ENCODE results near the gene RSRC1. TPM values are rescaled to one million over a fixed set of nuclear protein-coding genes. Genes with fewer than 3 reads are reported as not detected.

RSRC1 gene
- polyA plus RNA-seq, 1 experiment = 2.7 TPM

DNA sequence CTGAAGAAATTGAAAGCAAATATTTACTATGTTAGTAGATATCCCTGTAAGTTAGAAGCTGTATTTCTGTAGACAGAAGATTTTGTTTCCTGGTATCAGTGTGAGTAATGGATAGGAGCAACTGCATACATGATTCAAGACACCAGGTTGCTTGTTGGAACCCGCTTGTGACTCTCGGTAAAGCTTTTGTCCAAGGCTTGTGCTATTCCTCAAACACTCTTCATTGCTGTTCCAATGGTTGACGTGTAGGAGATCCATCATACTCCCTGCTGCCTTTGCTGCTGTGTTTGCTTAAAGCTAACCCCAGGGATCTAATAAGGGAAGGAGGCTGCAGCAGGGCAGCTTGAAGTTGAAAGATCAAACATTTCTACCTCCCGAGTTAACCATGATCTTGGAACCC, 160.1 kb downstream of the RSRC1 start:
- POLR2A ChIA-PET = interaction anchor here (0.5 kb wide), 1 partner anchor 144 kb away, joined by 3 read pairs; no protein-coding TSS in a partner anchor
- Histone ChIP-seq H3K4me3 (ENCODE audit: low read depth, low read length) (no peak overlapping the region), H3K36me3 (ENCODE audit: control insufficient read depth, insufficient read depth, low read length) (no peaks in the 10 kb centered on the region), H3K27me3 (ENCODE audit: control insufficient read depth, insufficient read depth, low read length) (no peaks in the 10 kb centered on the region)
- CTCF ChIA-PET = no interaction called here
- no peak for DNase-seq (ENCODE audit: low read depth)
- TF ChIP-seq, protein P1, sequence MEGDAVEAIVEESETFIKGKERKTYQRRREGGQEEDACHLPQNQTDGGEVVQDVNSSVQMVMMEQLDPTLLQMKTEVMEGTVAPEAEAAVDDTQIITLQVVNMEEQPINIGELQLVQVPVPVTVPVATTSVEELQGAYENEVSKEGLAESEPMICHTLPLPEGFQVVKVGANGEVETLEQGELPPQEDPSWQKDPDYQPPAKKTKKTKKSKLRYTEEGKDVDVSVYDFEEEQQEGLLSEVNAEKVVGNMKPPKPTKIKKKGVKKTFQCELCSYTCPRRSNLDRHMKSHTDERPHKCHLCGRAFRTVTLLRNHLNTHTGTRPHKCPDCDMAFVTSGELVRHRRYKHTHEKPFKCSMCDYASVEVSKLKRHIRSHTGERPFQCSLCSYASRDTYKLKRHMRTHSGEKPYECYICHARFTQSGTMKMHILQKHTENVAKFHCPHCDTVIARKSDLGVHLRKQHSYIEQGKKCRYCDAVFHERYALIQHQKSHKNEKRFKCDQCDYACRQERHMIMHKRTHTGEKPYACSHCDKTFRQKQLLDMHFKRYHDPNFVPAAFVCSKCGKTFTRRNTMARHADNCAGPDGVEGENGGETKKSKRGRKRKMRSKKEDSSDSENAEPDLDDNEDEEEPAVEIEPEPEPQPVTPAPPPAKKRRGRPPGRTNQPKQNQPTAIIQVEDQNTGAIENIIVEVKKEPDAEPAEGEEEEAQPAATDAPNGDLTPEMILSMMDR (IDR thresholded peaks at IDR 0.05; ENCODE audit: insufficient read depth, low read depth, low read length) = no peak

DNA sequence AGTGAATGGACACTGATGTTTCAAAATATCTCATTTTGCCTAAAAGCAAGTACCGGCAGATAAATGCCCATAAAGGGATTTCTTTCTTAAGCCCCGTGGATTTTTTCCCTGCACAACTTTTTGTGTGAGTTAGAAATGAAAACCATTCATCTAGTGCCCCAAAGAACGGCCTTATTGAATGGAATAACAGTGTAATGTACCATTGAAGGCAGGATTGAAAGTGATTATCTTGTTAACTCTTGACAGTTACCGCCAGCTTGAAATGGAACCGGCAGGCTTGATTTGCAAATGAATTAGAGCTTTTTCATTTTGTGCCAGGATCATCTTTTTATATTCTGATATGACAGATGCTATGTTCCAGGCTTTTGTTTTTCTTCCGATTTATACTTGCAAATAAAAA, 162.2 kb downstream of the RSRC1 start:
- DNase-seq (ENCODE audit: low read depth) = no peak
- Histone ChIP-seq H3K27me3 (ENCODE audit: control insufficient read depth, insufficient read depth, low read length) (no peaks in the 10 kb centered on the region), H3K36me3 (ENCODE audit: control insufficient read depth, insufficient read depth, low read length) (no peaks in the 10 kb centered on the region), H3K4me3 (ENCODE audit: low read depth, low read length) (no peak overlapping the region)
- TF ChIP-seq, protein P1 (IDR thresholded peaks at IDR 0.05; ENCODE audit: insufficient read depth, low read depth, low read length) = no peak
- ChIA-PET CTCF (interaction anchor here (0.5 kb wide), 1 partner anchor 114 kb away, joined by 3 read pairs; no protein-coding TSS in a partner anchor), POLR2A (no interaction called here)

DNA sequence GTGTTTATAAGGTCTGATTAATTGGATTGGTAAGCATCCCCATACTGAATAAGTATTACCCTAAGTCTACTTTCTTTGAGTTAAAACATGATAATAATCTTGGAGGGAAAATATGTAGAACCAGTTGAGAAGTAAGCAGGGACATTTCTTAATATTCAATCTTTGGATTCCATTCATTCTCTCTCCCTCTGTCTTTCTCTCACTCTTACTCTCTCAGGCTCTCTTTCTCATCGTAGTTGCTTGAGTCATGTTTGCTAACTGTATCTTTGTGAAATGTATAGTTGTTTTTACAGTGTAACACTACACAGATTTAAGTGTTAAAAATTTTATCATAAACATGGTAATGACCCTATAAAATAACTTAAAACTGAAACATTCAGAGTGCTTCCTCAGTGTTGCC, 163.8 kb downstream of the RSRC1 start:
- TF ChIP-seq, protein P1 (IDR thresholded peaks at IDR 0.05; ENCODE audit: insufficient read depth, low read depth, low read length) = no peak
- CTCF ChIA-PET = no interaction called here
- no peak overlapping the region for H3K4me3 ChIP-seq (ENCODE audit: low read depth, low read length)
- DNase-seq (ENCODE audit: low read depth) = no peak
- POLR2A ChIA-PET = no interaction called here
- H3K36me3 ChIP-seq (ENCODE audit: control insufficient read depth, insufficient read depth, low read length) = no peaks in the 10 kb centered on the region
- H3K27me3 ChIP-seq (ENCODE audit: control insufficient read depth, insufficient read depth, low read length) = no peaks in the 10 kb centered on the region

- no peak for DNase-seq (ENCODE audit: low read depth)
- ChIA-PET POLR2A (no interaction called here), CTCF (interaction anchor here (0.7 kb wide), 1 partner anchor 9 kb away, joined by 3 read pairs; no protein-coding TSS in a partner anchor)
- no peaks in the 10 kb centered on the region for H3K27me3 ChIP-seq (ENCODE audit: control insufficient read depth, insufficient read depth, low read length)
- TF ChIP-seq, protein P1 (IDR thresholded peaks at IDR 0.05; ENCODE audit: insufficient read depth, low read depth, low read length) = no peak
- no peak overlapping the region for H3K4me3 ChIP-seq (ENCODE audit: low read depth, low read length)
- no peaks in the 10 kb centered on the region for H3K36me3 ChIP-seq (ENCODE audit: control insufficient read depth, insufficient read depth, low read length)
These were observed 168.3 kb downstream of the RSRC1 start for GRCh38 chr3:158278187-158278586.

GRCh38 chr3:158279609-158280008, 169.7 kb downstream of the RSRC1 start:
- CTCF ChIA-PET = interaction anchor here (1.1 kb wide), 1 partner anchor 56 kb away, joined by 5 read pairs; no protein-coding TSS in a partner anchor
- TF ChIP-seq, protein P1 (IDR thresholded peaks at IDR 0.05; ENCODE audit: insufficient read depth, low read depth, low read length) = no peak
- H3K4me3 ChIP-seq (ENCODE audit: low read depth, low read length) = no peak overlapping the region
- no peaks in the 10 kb centered on the region for H3K27me3 ChIP-seq (ENCODE audit: control insufficient read depth, insufficient read depth, low read length)
- no peaks in the 10 kb centered on the region for H3K36me3 ChIP-seq (ENCODE audit: control insufficient read depth, insufficient read depth, low read length)
- POLR2A ChIA-PET = no interaction called here
- DNase-seq (ENCODE audit: low read depth) = no peak
